Lower leg skin (tissue), 4 donors: Measurements from ENCODE around the gene ADD2. TPM values are rescaled to one million over a fixed set of nuclear protein-coding genes. Genes with fewer than 3 reads are reported as not detected.
A peak's percentile ranks its signal among the peaks of the same experiment; 100 is the strongest.

Experiments used
- DNase-seq, 2 donors: peaks; one replicate each; pipeline ENCODE4 v3.0.0-alpha.2; 2019; ENCODE audit warnings: low spot score in 2 of 2
- H3K4me3 ChIP-seq: fragments of 200-600 bp; sonication (generic); 2 replicates; pipeline ENCODE4 v1.5.1; 2017; ENCODE audit warnings: mild to moderate bottlenecking, low read depth; ENCODE audit not compliant: poor library complexity, severe bottlenecking
- POLR2A ChIP-seq, 2 donors: fragments of 450-650 bp; IDR thresholded peaks; one replicate each; pipeline ENCODE4 v1.6.1; 2016 to 2017; ENCODE audit warnings: antibody characterized with exemption in 2 of 2, mild to moderate bottlenecking in 1 of 2, moderate library complexity in 1 of 2
- WGBS, 2 donors: methylation state at CpG; one replicate each; pipeline ENCODE4 v1.1.5; 2018; 5-methylcytosine and 5-hydroxymethylcytosine counted together
- intact Hi-C: fragments of 100-400 bp; cut with DNase I; formaldehyde crosslinking; loops from one replicate; pipeline ENCODE4 v1.15.0; 2023; ENCODE audit warnings: low total_unique reads
- total RNA-seq, 4 donors: library from RNA; depleted of rRNA; stranded (reverse); fragments of >200 nt; gene quantifications; one replicate each; pipeline ENCODE4 v1.1.0, GENCODE V29; 2016
- TF ChIP-seq, protein P1 (sequence below), 3 donors: fragments of 450-650 bp; IDR thresholded peaks; one replicate each; pipeline ENCODE4 v1.5.1; 2016; ENCODE audit warnings: antibody characterized with exemption in 3 of 3, mild to moderate bottlenecking in 3 of 3, moderate library complexity in 2 of 3

ADD2 gene
- total RNA-seq, 4 donors from 2014 or later, result 0.17 to 1.2 (median 0.54) TPM

- DNase-seq, result peak in 1 of 2 donors; percentile 79
These were observed 50.5 kb downstream of the ADD2 start for GRCh38 chr2:70717431-70718038.

GRCh38 chr2:70716951-70717350 lies 51.0 kb downstream of the ADD2 start:
- WGBS, 2 donors, result 88 to 93% methylated on average over 3 of the region's 3 CpGs
- TF ChIP-seq, protein P1, sequence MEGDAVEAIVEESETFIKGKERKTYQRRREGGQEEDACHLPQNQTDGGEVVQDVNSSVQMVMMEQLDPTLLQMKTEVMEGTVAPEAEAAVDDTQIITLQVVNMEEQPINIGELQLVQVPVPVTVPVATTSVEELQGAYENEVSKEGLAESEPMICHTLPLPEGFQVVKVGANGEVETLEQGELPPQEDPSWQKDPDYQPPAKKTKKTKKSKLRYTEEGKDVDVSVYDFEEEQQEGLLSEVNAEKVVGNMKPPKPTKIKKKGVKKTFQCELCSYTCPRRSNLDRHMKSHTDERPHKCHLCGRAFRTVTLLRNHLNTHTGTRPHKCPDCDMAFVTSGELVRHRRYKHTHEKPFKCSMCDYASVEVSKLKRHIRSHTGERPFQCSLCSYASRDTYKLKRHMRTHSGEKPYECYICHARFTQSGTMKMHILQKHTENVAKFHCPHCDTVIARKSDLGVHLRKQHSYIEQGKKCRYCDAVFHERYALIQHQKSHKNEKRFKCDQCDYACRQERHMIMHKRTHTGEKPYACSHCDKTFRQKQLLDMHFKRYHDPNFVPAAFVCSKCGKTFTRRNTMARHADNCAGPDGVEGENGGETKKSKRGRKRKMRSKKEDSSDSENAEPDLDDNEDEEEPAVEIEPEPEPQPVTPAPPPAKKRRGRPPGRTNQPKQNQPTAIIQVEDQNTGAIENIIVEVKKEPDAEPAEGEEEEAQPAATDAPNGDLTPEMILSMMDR (IDR thresholded peaks at IDR 0.05), result no peak
- no peak for DNase-seq
- no peak overlapping the region for H3K4me3 ChIP-seq
- intact Hi-C loops, result no loop called here

More at GRCh38 chr2:70717431-70718038, 50.5 kb downstream of the ADD2 start:
- no peak for TF ChIP-seq POLR2A (IDR thresholded peaks at IDR 0.05)
- TF ChIP-seq, protein P1 (IDR thresholded peaks at IDR 0.05), result no peak
- H3K4me3 ChIP-seq, result no peak overlapping the region
- intact Hi-C loops, result no loop called here
- WGBS, 2 donors, result 77 to 91% methylated on average over 7 of the region's 7 CpGs

DNA sequence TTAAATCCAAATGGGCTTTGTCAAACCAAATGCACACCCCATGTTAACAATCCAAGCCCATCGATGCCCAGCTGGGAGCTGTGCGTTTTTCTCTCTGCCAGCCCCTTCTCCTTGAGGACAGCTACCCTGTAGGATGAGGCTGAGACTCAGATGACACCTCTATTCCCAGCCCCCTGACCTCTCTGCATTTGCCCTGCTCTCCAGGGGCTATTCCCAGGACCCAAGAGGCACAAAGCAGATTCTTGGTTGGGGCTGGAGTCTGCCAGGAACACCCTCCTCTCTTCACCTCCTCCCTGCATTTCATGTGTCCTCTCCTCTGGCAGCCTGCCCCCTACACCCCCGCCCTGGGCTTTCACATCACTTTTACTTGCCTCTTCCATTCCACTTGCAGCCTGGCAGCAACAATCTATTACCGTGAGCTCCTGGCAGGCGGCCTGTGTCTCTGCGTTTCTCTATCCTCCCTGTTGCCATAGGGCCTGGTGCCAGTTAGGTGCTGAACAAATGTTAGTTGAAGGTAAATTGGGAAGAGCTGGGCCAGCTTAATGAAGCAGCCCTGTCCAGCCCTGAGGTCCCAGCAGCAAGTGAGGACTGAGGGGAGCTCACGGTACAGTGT lies 51.8 kb downstream of the ADD2 start:
- intact Hi-C loops, result no loop called here
- no peak overlapping the region for H3K4me3 ChIP-seq
- DNase-seq, result peak in 1 of 2 donors; percentile 59
- TF ChIP-seq, protein P1 (IDR thresholded peaks at IDR 0.05), result no peak
- TF ChIP-seq POLR2A (IDR thresholded peaks at IDR 0.05), result no peak
- WGBS, 2 donors, result 46 to 60% methylated on average over 7 of the region's 7 CpGs

GRCh38 chr2:70715071-70715985 lies 52.7 kb downstream of the ADD2 start:
- TF ChIP-seq, protein P1 (IDR thresholded peaks at IDR 0.05), result no peak
- TF ChIP-seq POLR2A (IDR thresholded peaks at IDR 0.05), result no peak
- DNase-seq, result peak in 1 of 2 donors; percentile 66
- WGBS, 2 donors, result 84 to 85% methylated on average over 7 of the region's 7 CpGs
- H3K4me3 ChIP-seq, result no peak overlapping the region
- intact Hi-C loops, result no loop called here

- intact Hi-C loops, result no loop called here
- H3K4me3 ChIP-seq, result no peak overlapping the region
- TF ChIP-seq POLR2A (IDR thresholded peaks at IDR 0.05), result no peak
- TF ChIP-seq, protein P1 (IDR thresholded peaks at IDR 0.05), result no peak
- WGBS, 2 donors, result 85 to 87% methylated on average over 5 of the region's 5 CpGs
- peak in 1 of 2 donors; percentile 76 for DNase-seq
These were observed 53.7 kb downstream of the ADD2 start for GRCh38 chr2:70714141-70714905.
